HG03378 (cell line): ENCODE measurements around the gene UCN2.
"Not testable (repeated sequence)": the region's sequence is repeated elsewhere in the genome, so short reads cannot be mapped to it uniquely, and the experiment has no call there.

Experiments
- ATAC-seq: cut with Tn5 transposase; IDR thresholded peaks from one replicate; pipeline ENCODE4 v1.9.1; 2021; ENCODE audit warnings: mild to moderate bottlenecking, moderate library complexity; ENCODE audit not compliant: unreplicated experiment

Gene UCN2

DNA sequence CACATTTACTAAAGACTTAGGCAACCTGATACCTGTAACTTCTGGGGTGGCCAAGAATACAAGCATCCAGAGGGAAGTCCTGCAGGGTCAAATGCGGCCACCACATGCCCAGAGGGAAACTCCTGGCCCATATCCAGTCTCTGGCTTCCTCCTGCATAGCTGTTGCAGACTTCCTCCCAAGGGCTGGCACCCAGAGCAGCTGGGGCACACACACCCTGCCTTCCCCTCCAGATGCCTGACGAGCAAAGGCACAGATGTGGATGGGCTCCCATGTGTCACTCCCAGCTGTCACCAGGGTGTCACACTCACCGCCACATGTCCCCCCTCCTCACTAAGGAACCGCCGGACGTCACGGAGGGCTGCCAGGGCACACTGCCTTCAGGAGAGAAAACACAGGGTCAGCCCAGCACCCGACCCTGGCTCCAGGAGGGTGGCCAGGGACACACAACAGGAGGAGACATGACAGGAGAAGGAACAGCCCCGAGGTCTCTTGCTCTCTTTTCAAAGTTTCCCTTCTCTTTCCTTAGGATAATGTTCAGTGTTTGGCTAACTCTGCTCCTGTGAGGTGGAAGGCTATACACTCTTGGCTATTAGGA, 20.2 kb downstream of the UCN2 start:
- ATAC-seq: no peak

DNA sequence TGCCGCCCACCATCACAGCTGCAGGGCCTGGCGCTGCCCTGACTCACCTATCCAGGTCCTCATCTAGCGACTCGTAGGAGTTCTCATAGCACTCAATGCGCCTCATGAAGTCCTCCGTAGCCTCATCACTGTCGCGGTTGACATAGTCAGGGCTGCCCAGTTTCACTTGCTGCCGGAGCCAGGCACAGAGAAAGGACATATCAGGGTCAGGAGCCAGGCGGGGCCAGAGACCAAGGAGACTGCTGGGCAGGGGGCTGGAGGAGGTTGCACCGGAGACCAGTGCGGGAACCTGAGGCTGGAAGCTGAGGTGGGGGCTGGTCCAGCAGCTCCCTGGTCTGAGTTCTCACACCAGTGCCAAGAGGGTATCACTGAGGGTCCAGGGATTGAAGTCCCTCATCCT, 25.1 kb downstream of the UCN2 start:
- no peak for ATAC-seq

GRCh38 chr3:48536785-48537184, 26.8 kb downstream of the UCN2 start:
- ATAC-seq: no peak

DNA sequence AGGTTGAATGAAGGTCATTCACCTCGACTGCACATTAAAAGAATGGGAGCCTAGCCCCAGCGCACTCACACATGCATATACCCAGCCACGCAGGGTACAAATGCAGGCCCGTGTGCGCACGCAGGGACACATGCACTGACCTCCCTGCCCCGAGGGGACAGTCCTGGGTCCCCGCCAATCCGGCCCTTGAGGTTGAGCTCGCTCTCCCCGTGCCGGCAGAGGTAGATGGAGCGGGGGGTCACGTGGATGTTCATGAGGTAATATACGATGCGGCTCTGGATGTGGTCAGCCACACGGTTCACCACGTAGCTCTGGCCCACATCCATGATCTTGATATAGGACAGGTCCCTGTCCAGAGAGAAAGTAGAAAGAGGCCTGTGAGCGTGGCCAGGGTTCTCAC, 27.5 kb downstream of the UCN2 start:
- ATAC-seq: no peak

DNA sequence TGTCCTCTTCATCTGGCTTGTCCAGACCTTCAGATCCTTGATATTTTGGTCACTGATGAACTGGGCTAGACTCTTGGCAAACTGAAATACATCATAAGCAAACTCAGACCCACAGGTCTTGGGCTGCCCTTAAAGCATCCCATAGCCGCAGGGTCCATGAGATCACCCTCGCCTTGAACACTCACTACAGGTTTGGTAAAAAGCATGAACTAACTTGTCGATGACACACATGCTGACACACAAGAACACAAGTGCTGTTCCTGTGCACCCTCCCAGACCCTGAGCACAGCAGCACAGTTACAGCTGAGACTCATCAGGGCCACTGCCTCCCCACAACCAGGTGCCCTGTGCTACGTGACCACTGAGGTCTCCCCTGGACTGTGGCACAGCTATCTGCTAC, 28.0 kb downstream of the UCN2 start:
- no peak for ATAC-seq

- ATAC-seq: no peak
Measured at GRCh38 chr3:48532977-48533337, 30.6 kb downstream of the UCN2 start.

DNA sequence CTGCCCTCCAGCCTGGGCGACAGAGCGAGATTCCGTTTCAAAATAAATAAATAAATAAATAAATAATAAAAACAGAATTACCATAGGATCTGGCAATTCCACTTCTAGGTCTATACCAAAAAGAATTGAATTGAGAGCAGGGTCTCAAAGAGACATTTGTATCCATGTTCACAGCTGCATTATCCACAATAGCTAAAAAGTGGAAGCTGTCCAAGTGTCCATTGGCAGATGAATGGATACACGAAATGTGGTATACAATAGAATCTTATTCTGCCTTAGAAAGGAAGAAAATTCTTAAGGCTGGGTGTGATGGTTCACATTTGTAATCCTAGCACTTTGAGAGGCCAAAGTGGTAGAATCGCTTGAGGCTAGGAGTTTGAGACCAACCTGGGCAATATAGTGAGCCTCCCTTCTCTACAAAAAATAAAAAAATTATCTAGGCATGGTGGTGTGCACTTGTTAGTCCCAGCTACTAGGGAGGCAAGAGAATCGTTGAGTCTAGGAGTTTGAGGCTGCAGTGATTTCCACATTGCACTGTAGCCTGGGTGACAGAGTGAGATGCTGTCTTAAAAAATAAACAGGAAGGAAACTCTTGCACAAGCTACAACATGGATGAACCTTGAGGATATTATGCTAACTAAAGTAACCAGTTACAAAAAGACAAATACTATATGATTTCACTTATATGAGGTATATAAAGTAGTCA, 31.2 kb downstream of the UCN2 start:
- ATAC-seq: no peak

DNA sequence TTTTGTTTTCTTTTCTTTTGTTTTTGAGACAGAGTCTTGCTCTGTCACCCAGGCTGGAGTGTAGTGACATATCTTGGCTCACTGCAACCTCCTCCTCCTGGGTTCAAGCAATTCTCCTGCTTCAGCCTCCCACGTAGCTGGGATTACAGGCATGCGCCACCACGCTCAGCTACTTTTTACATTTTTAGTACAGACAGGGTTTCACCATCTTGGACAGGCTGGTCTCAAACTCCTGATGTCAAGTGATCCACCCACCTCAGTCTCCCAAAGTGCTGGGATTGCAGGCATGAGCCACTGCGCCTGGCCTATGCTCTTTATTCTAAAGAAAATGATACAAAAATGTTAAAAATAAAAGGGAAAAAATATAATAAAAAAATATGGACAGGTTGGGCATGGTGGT, 32.9 kb downstream of the UCN2 start:
- ATAC-seq: not testable (repeated sequence)

DNA sequence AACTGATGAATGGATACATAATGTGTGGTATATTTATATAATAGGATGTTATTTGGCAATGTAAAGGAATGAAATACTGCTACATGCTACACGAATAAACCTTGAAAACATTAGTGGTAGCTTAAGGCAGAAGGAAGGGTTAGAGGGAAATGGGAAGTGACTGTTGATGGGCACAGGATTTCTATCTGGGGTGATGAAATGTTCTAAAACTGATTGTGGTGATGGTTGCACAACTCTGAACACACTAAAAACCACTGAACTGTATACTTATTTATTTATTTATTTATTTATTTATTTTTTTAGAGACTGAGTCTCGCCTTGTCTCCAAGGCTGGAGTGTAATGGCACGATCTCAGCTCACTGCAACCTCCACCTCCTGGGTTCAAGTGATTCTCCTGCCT, 34.8 kb downstream of the UCN2 start:
- ATAC-seq: no peak

GRCh38 chr3:48528048-48528447, 35.5 kb downstream of the UCN2 start:
- no peak for ATAC-seq

- ATAC-seq: no peak
Measured at GRCh38 chr3:48524970-48525369, 38.6 kb downstream of the UCN2 start.

GRCh38 chr3:48521635-48522034, 41.9 kb downstream of the UCN2 start:
- ATAC-seq: no peak

DNA sequence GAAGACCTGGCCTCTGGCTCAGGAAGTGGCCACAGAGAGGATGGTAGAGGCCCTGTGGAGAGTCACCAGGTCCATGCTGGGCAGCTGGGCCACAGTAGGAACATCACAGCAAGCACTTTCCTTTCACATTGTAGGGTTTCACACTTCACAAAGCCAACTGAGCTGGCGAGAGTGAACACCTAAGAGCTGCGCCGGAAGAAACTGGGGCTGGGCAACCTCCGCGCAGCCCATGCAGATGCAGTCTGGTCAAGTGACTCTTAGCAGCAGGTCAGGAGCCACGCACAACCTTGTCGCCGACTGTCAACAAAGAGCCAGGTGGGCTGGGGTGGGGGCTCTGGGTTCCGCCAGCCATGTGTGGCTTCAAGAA, 44.3 kb downstream of the UCN2 start:
- ATAC-seq: no peak

DNA sequence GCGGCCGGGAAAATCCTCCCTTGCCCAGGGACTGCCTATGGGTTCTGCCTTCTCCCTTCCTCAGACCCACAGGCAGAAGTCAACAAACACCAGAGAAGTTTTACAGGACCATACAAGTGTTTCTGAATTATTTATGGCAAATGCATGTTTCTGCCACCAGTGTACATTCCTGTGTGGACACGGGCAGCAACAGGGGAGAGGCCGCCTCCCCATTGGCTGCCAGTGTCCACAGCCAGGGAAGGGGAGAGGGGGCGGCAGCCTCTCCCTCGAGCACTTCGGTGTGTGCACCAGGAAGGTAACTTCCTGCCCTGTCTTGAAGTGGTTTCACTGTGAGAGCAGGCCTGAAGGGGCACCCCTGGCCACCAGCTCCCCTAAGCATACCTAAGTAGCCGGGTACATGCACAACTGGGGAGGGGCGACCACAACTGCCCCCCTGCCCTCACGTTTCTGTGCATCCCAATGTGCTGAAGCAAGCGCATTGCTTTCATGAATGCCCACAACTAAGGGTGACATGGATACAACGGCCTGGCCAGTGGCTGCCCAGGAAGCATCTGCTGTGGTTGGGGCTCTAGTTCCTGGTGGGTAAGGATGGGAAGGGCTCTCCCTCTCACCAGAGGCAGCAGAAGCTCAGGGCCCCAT, 44.8 kb downstream of the UCN2 start:
- ATAC-seq: no peak

GRCh38 chr3:48518069-48518468, 45.5 kb downstream of the UCN2 start:
- no peak for ATAC-seq

GRCh38 chr3:48516571-48516970, 47.0 kb downstream of the UCN2 start:
- no peak for ATAC-seq

DNA sequence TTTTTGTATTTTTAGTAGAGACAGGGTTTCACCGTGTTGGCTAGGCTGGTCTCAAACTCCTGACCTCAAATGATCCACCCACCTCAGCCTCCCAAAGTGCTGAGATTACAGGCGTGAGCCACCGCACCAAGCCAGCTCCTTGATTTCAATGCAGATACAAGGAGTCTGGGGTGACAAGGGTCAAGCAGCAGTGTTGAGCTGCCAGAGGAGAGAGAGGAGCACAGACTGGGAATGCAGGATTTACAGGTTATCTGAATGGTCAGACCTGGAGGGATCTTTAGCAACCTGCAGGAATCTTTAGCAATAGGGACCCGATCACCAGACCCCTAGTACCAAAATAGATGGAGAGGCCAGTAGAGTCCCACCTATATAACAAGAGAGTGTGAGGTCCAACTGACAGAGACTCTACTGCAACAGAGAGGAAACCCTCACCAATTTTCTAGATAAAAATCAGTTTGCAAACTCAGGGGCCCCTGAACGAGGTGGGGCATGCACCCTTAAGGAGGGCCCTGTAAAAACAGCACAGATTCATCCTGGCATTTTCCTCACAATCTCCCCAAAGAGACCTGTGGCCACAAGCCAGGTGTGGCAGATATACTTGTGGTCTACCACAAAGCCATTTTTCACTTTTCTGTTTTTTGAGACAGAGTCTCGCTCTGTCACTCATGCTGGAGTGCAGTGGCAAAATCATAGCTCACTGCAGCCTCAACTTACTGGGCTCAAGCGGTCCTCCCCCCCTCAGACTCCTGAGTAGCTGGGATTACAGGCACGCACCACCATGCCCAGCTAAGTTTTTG, 49.0 kb downstream of the UCN2 start:
- ATAC-seq: no peak
